ENCODE results near the gene PNPLA6. TPM values are rescaled to one million over a fixed set of nuclear protein-coding genes. Genes with fewer than 3 reads are reported as not detected.

Gene PNPLA6
- total RNA-seq, 2 experiments from 2014 or later = 166 to 173 TPM

DNA sequence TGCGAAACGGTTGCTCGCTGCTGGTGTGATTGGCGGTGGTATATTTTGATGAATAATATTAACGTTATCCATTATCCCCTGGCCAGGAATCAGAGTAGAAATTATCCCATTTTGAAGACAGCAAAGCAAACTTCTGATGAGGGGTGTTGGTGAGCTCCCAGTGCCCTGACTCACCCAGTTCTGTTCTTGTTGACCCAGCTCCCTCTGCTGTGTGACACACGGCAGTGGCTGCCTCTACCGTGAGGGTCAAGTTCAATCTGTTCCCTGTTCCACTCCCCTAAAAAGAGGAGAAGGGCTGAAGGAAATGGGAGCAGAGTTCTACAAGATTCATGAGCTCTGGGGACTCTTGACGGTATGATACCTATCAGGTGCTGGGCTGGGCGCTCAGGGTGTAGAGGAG, 62.2 kb downstream of the PNPLA6 start:
- peaks cover 43% of the 10 kb centered on the region for H3K27me3 Mint-ChIP-seq (ENCODE audit: low read depth)
- no peak overlapping the region for H3K4me3 Mint-ChIP-seq
- CTCF ChIA-PET = interaction anchor here (1.8 to 2.2 kb wide), 2 partner anchors 29 to 231 kb away, joined by 5 to 10 read pairs; no protein-coding TSS in a partner anchor
- H3K36me3 Mint-ChIP-seq (ENCODE audit: low read depth) = no peaks in the 10 kb centered on the region
- peaks cover 4% of the 10 kb centered on the region for H3K4me1 Mint-ChIP-seq (ENCODE audit: low read depth)
- no peak for ATAC-seq
- no peaks in the 10 kb centered on the region for H3K9me3 Mint-ChIP-seq (ENCODE audit: insufficient read depth)
- no peak overlapping the region for H3K27ac Mint-ChIP-seq
- POLR2A ChIA-PET = no interaction called here
- no peak for DNase-seq

DNA sequence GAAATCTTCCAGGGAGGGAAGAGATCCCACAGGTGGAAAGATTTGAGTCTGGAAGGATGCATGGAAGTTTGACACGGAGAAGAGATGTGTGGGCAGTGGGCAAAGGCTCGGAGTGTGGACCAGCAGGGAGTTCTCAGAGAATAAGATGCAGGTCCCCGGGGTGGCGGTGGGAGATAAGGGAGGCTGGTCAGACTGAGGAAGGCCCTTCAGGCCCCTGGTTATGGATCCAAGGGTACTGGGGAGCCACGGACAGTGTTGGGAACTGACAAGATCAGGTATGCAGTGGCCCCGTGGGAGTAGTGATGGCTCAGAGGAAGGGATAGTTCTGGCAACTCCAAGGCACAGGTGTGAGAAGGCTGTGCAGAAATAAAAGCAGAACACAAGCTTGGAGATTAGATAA, 62.7 kb downstream of the PNPLA6 start:
- H3K27me3 Mint-ChIP-seq (ENCODE audit: low read depth) = peaks cover 43% of the 10 kb centered on the region
- no peak for DNase-seq
- no peaks in the 10 kb centered on the region for H3K9me3 Mint-ChIP-seq (ENCODE audit: insufficient read depth)
- no peaks in the 10 kb centered on the region for H3K36me3 Mint-ChIP-seq (ENCODE audit: low read depth)
- no peak for ATAC-seq
- CTCF ChIA-PET = interaction anchor here (2.2 kb wide), 1 partner anchor 30 kb away, joined by 10 read pairs; no protein-coding TSS in a partner anchor
- H3K4me3 Mint-ChIP-seq = no peak overlapping the region
- POLR2A ChIA-PET = no interaction called here
- no peak overlapping the region for H3K27ac Mint-ChIP-seq
- peaks cover 4% of the 10 kb centered on the region for H3K4me1 Mint-ChIP-seq (ENCODE audit: low read depth)

DNA sequence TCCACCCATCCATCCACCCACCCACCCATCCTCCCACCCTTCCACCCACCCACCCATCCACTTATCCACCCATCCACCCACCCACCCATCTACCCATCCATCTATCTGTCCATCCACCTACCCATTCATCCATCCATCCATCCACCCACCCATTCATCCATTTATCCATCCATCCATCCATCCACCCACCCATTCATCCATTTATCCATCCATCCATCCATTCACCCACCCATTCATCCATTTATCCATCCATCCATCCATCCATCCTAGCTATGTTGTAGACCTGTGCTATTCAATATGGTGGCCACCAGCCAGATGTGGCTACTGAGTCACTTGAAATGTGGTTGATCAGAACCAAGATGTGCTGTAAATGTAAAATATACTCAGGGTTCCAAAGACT, 65.2 kb downstream of the PNPLA6 start:
- ATAC-seq (no peak), DNase-seq (no peak)
- POLR2A ChIA-PET = no interaction called here
- Mint-ChIP-seq H3K9me3 (ENCODE audit: insufficient read depth) (no peaks in the 10 kb centered on the region), H3K27ac (no peak overlapping the region), H3K4me1 (ENCODE audit: low read depth) (no peaks in the 10 kb centered on the region), H3K27me3 (ENCODE audit: low read depth) (peaks cover 29% of the 10 kb centered on the region), H3K36me3 (ENCODE audit: low read depth) (no peaks in the 10 kb centered on the region), H3K4me3 (no peak overlapping the region)
- CTCF ChIA-PET = no interaction called here

DNA sequence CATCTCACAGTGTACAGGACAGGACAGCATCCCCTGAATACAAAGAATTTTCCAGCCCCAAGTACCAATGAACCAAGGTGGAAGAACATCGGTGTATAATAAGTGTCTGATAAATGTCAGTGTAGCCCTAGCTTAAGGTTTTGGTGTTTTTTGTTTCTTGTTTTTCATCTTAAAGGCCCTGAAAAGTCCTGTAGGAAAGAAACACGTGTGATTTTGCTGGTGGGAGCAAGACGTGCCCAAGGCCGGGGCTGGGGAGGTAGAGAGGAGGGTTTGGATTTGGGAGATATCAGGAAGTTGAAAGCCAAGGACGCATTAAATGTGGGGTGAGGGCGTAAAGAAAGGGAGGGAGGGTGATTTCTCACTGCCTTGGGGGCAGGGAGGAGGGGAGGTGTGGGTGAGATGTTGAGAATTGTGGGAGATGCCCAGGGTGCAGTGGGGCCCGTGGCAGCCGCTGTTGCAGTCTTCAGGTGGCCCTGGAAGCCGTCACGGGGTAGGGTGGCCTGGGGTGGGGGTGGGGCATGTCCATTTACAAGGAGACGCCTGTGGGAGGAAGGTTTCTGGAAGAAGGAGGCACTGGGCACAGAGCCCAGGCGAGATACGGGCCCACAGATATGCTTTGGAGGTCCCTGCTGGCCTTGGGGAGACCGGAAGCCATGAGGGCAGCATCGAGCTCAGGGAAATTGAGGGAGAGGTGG, 66.9 kb downstream of the PNPLA6 start:
- H3K4me3 Mint-ChIP-seq = no peak overlapping the region
- no peaks in the 10 kb centered on the region for H3K36me3 Mint-ChIP-seq (ENCODE audit: low read depth)
- peaks cover 7% of the 10 kb centered on the region for H3K4me1 Mint-ChIP-seq (ENCODE audit: low read depth)
- ChIA-PET CTCF (no interaction called here), POLR2A (no interaction called here)
- H3K27me3 Mint-ChIP-seq (ENCODE audit: low read depth) = peaks cover 19% of the 10 kb centered on the region
- DNase-seq (no peak), ATAC-seq (no peak)
- no peaks in the 10 kb centered on the region for H3K9me3 Mint-ChIP-seq (ENCODE audit: insufficient read depth)
- H3K27ac Mint-ChIP-seq = no peak overlapping the region

DNA sequence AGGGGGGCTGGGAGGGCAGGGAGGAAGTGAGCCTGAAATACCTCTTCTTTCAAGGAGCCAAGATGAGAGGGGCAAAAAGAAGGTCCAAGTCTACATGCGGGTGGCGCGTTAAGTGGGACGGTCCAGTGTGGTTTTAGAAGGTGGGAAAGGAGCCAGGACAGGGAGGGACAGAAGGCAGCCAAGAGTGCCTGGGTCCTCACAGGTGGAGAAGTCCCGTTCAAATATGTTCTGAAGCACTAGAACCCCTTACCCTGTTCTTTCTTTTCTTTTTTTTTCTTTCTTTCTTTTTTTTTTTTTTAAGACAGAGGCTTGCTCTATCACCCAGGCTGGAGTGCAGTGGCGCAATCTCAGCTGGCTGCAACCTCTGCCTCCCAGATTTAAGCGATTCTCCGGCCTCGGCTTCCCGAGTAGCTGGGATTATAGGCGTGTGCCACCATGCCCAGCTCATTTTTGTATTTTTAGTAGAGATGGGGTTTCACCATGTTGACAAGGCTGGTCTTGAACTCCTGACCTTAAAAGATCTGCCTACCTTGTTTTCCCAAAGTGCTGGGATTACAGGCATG, 67.5 kb downstream of the PNPLA6 start:
- no peak for DNase-seq
- H3K36me3 Mint-ChIP-seq (ENCODE audit: low read depth) = no peaks in the 10 kb centered on the region
- H3K4me3 Mint-ChIP-seq = no peak overlapping the region
- no peak for ATAC-seq
- peaks cover 7% of the 10 kb centered on the region for H3K4me1 Mint-ChIP-seq (ENCODE audit: low read depth)
- CTCF ChIA-PET = no interaction called here
- H3K27me3 Mint-ChIP-seq (ENCODE audit: low read depth) = peaks cover 12% of the 10 kb centered on the region
- no peaks in the 10 kb centered on the region for H3K9me3 Mint-ChIP-seq (ENCODE audit: insufficient read depth)
- POLR2A ChIA-PET = no interaction called here
- no peak overlapping the region for H3K27ac Mint-ChIP-seq

DNA sequence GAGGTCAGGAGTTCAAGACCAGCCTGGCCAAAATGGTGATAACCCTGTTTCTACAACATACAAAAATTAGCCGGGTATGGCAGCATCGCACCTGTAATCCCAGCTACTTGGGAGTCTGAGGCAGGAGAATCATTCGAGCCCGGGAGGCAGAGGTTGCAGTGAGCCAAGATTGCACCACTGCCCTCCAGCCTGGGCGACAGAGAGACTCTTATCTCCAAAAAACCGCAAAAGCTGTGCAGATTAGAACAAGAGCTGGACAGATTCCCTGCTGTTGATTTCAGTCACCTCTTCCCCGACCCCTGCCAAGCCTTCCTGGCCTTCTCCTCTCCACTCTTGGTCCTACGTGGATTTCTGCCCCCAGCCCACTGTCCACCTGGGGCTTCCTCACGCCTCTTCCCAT, 68.4 kb downstream of the PNPLA6 start:
- Mint-ChIP-seq H3K27ac (no peak overlapping the region), H3K4me1 (ENCODE audit: low read depth) (peaks cover 7% of the 10 kb centered on the region), H3K4me3 (no peak overlapping the region), H3K9me3 (ENCODE audit: insufficient read depth) (no peaks in the 10 kb centered on the region), H3K36me3 (ENCODE audit: low read depth) (no peaks in the 10 kb centered on the region), H3K27me3 (ENCODE audit: low read depth) (peaks cover 7% of the 10 kb centered on the region)
- ATAC-seq (no peak), DNase-seq (no peak)
- POLR2A ChIA-PET = no interaction called here
- CTCF ChIA-PET = no interaction called here

DNA sequence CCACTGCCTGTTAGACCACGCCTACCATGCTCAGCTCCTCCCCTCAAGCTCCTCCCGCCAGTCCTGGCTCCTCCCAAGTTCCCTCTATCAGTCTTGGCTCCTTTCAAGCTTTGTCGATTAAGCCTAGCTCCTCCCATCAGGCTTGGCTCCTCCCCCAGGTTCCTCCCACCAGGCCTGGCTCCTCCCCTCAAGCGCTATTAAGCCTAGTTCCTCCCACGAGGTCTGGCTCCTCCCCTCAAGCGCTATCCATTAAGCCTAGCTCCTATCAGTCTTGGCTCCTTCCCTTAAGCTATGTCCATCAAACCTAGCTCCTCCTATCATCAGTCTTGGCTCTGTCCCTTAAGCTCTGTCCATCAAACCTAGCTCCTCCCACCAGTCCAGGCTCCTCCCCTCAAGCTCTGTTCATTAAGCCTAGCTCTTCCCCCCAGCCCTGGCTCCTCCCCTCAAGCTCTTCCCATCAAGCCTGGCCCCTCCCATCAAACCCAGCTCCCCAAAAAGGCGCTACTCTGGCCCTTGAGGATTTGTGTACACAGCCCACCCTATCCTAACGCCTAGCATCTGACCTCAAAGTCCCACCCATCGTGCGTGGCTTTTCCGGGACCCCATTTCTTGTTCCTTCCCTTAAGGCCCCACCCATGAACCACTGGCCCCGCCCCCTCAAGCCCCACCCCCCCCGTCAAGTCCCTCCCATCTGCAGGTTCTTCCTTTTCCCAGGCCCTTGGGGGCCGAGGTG, 70.1 kb downstream of the PNPLA6 start:
- H3K27ac Mint-ChIP-seq = no peak overlapping the region
- H3K4me1 Mint-ChIP-seq (ENCODE audit: low read depth) = peaks cover 7% of the 10 kb centered on the region
- no peaks in the 10 kb centered on the region for H3K36me3 Mint-ChIP-seq (ENCODE audit: low read depth)
- peaks cover 6% of the 10 kb centered on the region for H3K27me3 Mint-ChIP-seq (ENCODE audit: low read depth)
- ATAC-seq (peak; percentile 70), DNase-seq (peak; percentile 42)
- no peak overlapping the region for H3K4me3 Mint-ChIP-seq
- ChIA-PET POLR2A (interaction anchor here (0.6 kb wide), 1 partner anchor 32 kb away, joined by 3 read pairs; no protein-coding TSS in a partner anchor), CTCF (interaction anchor here (0.6 to 2.2 kb wide), 3 partner anchors 22 to 75 kb away, joined by 3 to 9 read pairs (median 3); partner anchors contain the start of gene TRAPPC5)
- H3K9me3 Mint-ChIP-seq (ENCODE audit: insufficient read depth) = no peaks in the 10 kb centered on the region

DNA sequence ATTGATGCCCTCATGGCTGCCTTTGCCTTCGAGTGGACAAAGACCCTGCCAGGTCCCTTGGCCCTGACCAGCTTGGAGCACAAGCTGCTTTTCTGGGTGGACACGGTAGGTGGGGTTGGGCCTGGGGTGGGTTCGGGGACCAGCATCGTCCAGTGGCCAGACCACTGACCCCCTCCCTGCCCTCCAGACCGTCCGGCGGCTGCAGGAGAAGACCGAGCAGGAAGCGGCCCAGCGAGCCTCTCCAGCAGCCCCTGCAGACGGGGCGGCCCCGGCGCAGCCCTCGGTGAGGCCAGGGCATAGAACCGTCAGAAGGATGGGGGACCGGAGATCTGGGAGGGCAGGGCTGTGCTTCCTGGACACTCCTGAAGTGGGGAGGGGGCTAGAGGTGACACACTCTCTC, 70.8 kb downstream of the PNPLA6 start:
- ChIA-PET CTCF (interaction anchor here (2.2 kb wide), 1 partner anchor 38 kb away, joined by 9 read pairs; no protein-coding TSS in a partner anchor), POLR2A (no interaction called here)
- no peaks in the 10 kb centered on the region for H3K36me3 Mint-ChIP-seq (ENCODE audit: low read depth)
- ATAC-seq = no peak
- peaks cover 6% of the 10 kb centered on the region for H3K27me3 Mint-ChIP-seq (ENCODE audit: low read depth)
- peaks cover 7% of the 10 kb centered on the region for H3K4me1 Mint-ChIP-seq (ENCODE audit: low read depth)
- H3K27ac Mint-ChIP-seq = no peak overlapping the region
- H3K4me3 Mint-ChIP-seq = no peak overlapping the region
- no peak for DNase-seq
- no peaks in the 10 kb centered on the region for H3K9me3 Mint-ChIP-seq (ENCODE audit: insufficient read depth)

DNA sequence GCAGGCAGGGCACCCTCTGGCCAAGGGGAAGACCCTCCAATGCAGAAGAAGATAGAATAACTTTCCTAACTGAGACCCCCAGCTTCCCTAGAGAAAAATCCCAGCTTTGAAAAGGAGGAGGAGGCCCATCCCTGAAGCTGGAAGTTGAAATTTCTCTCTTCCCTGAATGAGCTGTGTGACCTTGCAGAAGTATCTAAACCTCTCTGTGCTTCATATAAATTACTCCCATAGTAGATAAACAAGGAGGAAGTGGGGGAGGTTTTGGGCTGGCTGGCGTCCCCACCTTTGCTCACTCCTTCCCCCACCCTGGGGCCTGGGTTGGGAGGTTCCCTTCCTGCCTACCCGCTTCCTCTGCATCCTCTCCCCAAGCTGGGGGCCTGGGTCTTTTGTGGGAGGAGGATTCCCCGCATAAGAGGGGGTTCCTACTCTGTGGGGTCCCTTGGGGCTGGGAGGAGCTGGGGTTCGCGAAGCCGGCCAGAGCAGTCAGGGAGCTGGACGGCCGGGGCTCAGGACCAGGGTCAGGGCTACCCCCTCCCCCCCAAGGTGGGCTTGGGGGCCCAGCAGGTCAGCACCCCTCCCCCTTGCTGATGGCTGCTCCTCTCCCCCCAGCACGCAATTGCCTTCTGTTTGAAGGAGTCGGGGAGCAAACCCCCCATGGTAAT, 71.8 kb downstream of the PNPLA6 start:
- H3K4me3 Mint-ChIP-seq = no peak overlapping the region
- DNase-seq (no peak), ATAC-seq (no peak)
- peaks cover 2% of the 10 kb centered on the region for H3K27me3 Mint-ChIP-seq (ENCODE audit: low read depth)
- CTCF ChIA-PET = no interaction called here
- H3K9me3 Mint-ChIP-seq (ENCODE audit: insufficient read depth) = no peaks in the 10 kb centered on the region
- H3K36me3 Mint-ChIP-seq (ENCODE audit: low read depth) = no peaks in the 10 kb centered on the region
- H3K4me1 Mint-ChIP-seq (ENCODE audit: low read depth) = peaks cover 7% of the 10 kb centered on the region
- POLR2A ChIA-PET = no interaction called here
- no peak overlapping the region for H3K27ac Mint-ChIP-seq

DNA sequence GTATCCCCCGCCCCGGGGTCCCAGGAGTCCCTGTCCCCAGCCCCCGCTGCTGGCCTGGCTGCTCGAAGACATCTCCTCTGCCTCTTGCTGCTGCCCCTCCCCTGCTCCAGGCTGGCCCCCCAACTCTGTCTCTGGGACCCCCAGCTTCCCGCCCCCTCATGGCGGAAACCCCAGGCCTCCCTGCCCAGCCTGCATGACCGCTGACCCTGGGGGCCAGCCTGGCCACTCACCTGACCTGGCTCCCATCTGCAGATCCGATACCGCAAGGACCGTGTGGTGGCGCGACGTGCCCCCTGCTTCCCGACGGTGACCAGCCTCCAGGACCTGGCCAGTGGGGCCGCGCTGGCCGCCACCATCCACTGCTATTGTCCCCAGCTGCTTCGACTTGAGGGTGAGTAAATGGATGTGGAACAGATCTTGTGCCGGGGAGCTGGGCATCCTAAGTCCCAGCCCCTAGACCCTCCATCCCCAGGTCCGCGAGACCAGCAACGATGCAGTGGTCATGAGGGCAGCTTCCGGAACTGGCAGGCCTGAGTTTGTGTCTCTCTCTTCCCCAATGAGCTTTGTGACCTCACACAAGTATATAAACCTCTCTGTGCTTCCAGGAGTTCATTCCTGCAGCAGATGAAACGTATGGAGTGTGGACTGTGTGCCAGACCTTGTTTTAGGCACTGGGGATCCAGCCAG, 72.5 kb downstream of the PNPLA6 start:
- Mint-ChIP-seq H3K4me1 (ENCODE audit: low read depth) (peaks cover 7% of the 10 kb centered on the region), H3K27ac (no peak overlapping the region), H3K9me3 (ENCODE audit: insufficient read depth) (no peaks in the 10 kb centered on the region), H3K36me3 (ENCODE audit: low read depth) (no peaks in the 10 kb centered on the region), H3K4me3 (no peak overlapping the region), H3K27me3 (ENCODE audit: low read depth) (peaks cover 2% of the 10 kb centered on the region)
- DNase-seq = no peak
- CTCF ChIA-PET = interaction anchor here (1.4 kb wide), 1 partner anchor 73 kb away, joined by 3 read pairs; the partner anchor contains the start of gene TRAPPC5
- POLR2A ChIA-PET = no interaction called here
- ATAC-seq = no peak

DNA sequence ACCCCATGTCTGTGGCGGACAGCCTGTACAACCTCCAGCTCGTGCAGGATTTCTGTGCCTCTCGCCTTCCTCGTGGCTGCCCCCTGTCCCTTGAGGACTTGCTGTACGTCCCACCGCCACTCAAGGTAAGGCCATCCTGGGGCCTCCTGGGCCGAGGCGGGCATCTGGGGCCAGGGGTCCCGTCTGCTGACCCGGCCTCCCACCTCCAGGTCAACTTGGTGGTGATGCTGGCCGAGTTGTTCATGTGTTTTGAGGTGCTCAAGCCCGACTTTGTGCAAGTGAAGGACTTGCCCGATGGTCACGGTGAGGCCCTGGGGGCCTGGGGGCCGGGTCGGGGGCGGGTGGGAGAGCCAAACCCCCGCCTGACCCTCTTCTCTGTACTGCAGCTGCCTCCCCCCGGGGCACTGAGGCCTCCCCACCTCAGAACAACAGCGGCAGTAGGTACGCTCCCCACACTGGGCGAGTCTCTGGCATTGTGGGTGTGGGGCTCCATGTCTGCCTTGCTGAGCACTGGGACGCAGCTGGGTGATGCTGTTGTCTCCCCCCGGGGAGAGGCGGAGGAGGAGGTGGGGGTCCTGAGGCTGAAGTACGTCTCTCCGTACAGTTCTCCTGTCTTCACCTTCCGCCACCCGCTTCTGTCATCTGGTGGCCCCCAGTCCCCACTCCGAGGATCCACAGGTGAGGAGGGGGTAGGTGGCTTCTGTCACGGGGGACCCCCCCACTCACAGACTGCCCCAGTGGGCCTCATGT, 75.1 kb downstream of the PNPLA6 start:
- POLR2A ChIA-PET = no interaction called here
- H3K4me1 Mint-ChIP-seq (ENCODE audit: low read depth) = peaks cover 7% of the 10 kb centered on the region
- no peaks in the 10 kb centered on the region for H3K9me3 Mint-ChIP-seq (ENCODE audit: insufficient read depth)
- CTCF ChIA-PET = no interaction called here
- H3K4me3 Mint-ChIP-seq = no peak overlapping the region
- DNase-seq = no peak
- H3K27ac Mint-ChIP-seq = no peak overlapping the region
- H3K36me3 Mint-ChIP-seq (ENCODE audit: low read depth) = no peaks in the 10 kb centered on the region
- ATAC-seq = no peak
- no peaks in the 10 kb centered on the region for H3K27me3 Mint-ChIP-seq (ENCODE audit: low read depth)

Data from activated CD8-positive, alpha-beta T cell treated with anti-CD3 and anti-CD28 coated beads, Interleukin-2, amount 10 ng/mL, durations not matched to agents 7 days and 5 days (primary cell).